Uterus (tissue), 4 donors: Measurements from ENCODE around the gene NPRL2. TPM values are rescaled to one million over a fixed set of nuclear protein-coding genes. Genes with fewer than 3 reads are reported as not detected.

ENCODE experiments used
- DNase-seq, 2 donors: peaks; one replicate each; pipeline ENCODE4 v3.0.0-alpha.2; 2019 to 2020
- H3K27ac ChIP-seq, 2 donors: fragments of 200-600 bp; sonication (generic); 1 replicate in 1 of 2; 2 replicates in 1 of 2; pipeline ENCODE4 v1.5.1; 2016 to 2018
- H3K27me3 ChIP-seq, 2 donors: fragments of 200-600 bp; sonication (generic); one replicate each; pipeline ENCODE4 v1.5.1; 2018 to 2019; ENCODE audit warnings: control low read depth in 1 of 2
- H3K36me3 ChIP-seq, 2 donors: fragments of 200-600 bp; sonication (generic); one replicate each; pipeline ENCODE4 v1.5.1; 2019; ENCODE audit warnings: control low read depth in 1 of 2
- H3K4me1 ChIP-seq, 2 donors: fragments of 200-600 bp; sonication (generic); one replicate each; pipeline ENCODE4 v1.5.1; 2018 to 2019; ENCODE audit warnings: control low read depth in 1 of 2
- H3K4me3 ChIP-seq, 2 donors: fragments of 200-600 bp; sonication (generic); 1 replicate in 1 of 2; 2 replicates in 1 of 2; pipeline ENCODE4 v1.5.1; 2018 to 2019; ENCODE audit warnings: mild to moderate bottlenecking in 1 of 2
- H3K9me3 ChIP-seq, 2 donors: fragments of 200-600 bp; sonication (generic); one replicate each; pipeline ENCODE4 v1.5.1; 2019; ENCODE audit warnings: control low read depth in 1 of 2
- CTCF ChIP-seq, 4 experiments: fragments of 200-600 bp in 2 of 4; fragments of 450-650 bp in 2 of 4; sonication (generic) in 2 of 4; IDR thresholded peaks; one replicate each; pipeline ENCODE4 v1.5.1; 2016 to 2019; ENCODE audit warnings: antibody characterized with exemption in 4 of 4, mild to moderate bottlenecking in 2 of 4, moderate library complexity in 1 of 4
- POLR2A ChIP-seq, 2 donors: fragments of 450-650 bp; IDR thresholded peaks; one replicate each; pipeline ENCODE4 v1.6.1; 2016; ENCODE audit warnings: antibody characterized with exemption in 2 of 2, mild to moderate bottlenecking in 1 of 2, moderate library complexity in 1 of 2
- intact Hi-C: fragments of 100-400 bp; cut with DNase I; formaldehyde crosslinking; loops from one replicate; pipeline ENCODE4 v1.15.1; 2023; ENCODE audit warnings: low total_unique reads
- total RNA-seq, 4 donors: library from RNA; depleted of rRNA in 3 of 4; stranded (reverse); fragments of >200 nt in 3 of 4; gene quantifications; one replicate each; pipeline versions ENCODE4 v1.1.0 to v1.2.4, GENCODE V29; 2014 to 2023
- donor health status: DM: yes; HTN: yes; CAD: no.

NPRL2 gene
- total RNA-seq, 4 donors from 2014 or later, result 11.8 to 26.2 (median 16.0) TPM

GRCh38 chr3:50327943-50328691 lies 22.5 kb downstream of the NPRL2 start, which contains the start of gene TUSC2:
TSS of gene TUSC2 (minus strand) at chr3:50328223. CDS start at chr3:50328099, 124 bp downstream.
- H3K4me1 ChIP-seq, result peaks cover 0 to 8% of the 10 kb centered on the region in 2 donors
- intact Hi-C loops, result no loop called here
- DNase-seq, result peak; percentile 96 to 97
- TF ChIP-seq POLR2A (IDR thresholded peaks at IDR 0.05), result peak; percentile 45 to 75
- peak in 1 of 4 experiments; percentile 5 for TF ChIP-seq CTCF (IDR thresholded peaks at IDR 0.05)
- no peaks in the 10 kb centered on the region for H3K36me3 ChIP-seq
- peak within 1 kb of the TSS; percentile 61 to 79 for H3K27ac ChIP-seq
- peak within 1 kb of the TSS; percentile 70 to 72 for H3K4me3 ChIP-seq
- no peaks in the 10 kb centered on the region for H3K27me3 ChIP-seq
- H3K9me3 ChIP-seq, result no peaks in the 10 kb centered on the region

DNA sequence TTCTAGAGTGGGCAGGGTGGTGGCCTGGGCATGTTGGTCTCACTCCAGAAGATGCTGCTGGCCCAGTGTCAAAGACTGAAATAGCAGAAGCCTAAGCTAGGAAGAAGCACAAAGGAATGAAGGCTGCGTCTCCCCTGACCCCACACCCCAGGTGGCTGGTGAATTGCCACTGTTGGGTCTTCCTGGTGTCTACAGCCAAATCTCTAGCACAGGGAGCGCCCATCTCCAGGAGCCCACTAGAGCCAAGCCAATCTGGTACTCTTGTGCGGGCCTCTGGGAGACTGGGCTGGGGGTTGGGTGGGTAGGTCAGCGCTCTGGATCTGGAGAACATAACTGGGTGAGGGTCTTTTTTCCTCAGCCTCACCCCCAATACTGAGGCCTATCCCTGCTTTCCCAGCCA lies 23.4 kb downstream of the NPRL2 start:
- H3K4me3 ChIP-seq, result peak overlapping the region; percentile 70 to 72
- no peak for TF ChIP-seq CTCF (IDR thresholded peaks at IDR 0.05)
- no peak for TF ChIP-seq POLR2A (IDR thresholded peaks at IDR 0.05)
- DNase-seq, result no peak
- H3K27me3 ChIP-seq, result no peaks in the 10 kb centered on the region
- H3K9me3 ChIP-seq, result no peaks in the 10 kb centered on the region
- intact Hi-C loops, result no loop called here
- peaks cover 0 to 13% of the 10 kb centered on the region in 2 donors for H3K4me1 ChIP-seq
- H3K36me3 ChIP-seq, result no peaks in the 10 kb centered on the region
- H3K27ac ChIP-seq, result peak overlapping the region in 1 of 2 donors; percentile 61

DNA sequence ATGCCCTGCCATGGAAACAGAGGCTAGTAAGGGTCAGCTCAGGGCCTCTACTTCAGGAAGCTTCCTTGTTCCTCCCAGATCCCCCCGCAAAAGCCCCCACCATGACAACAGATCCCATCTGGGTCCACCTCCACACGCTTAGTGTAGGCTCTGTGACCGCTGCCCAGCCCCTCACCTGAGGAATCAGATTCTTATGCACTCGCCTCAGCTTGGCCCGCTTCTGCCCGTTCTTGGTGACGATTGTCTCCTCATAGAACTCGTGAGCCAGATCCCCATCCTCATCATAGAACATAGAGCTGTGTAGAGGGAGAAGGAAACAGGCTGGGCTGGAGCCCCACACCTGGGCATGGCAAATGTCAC lies 24.4 kb downstream of the NPRL2 start:
- Histone ChIP-seq H3K4me1 (peaks cover 0 to 13% of the 10 kb centered on the region in 2 donors), H3K27ac (peak overlapping the region in 1 of 2 donors; percentile 95)
- intact Hi-C loops, result no loop called here

GRCh38 chr3:50325497-50326181 lies 24.9 kb downstream of the NPRL2 start:
- Histone ChIP-seq H3K9me3 (no peaks in the 10 kb centered on the region), H3K27me3 (no peaks in the 10 kb centered on the region), H3K4me1 (peaks cover 0 to 13% of the 10 kb centered on the region in 2 donors), H3K27ac (peak overlapping the region; percentile 95 to 96), H3K4me3 (no peak overlapping the region), H3K36me3 (no peaks in the 10 kb centered on the region)
- intact Hi-C loops, result no loop called here
- no peak for DNase-seq
- TF ChIP-seq POLR2A (IDR thresholded peaks at IDR 0.05), result no peak
- no peak for TF ChIP-seq CTCF (IDR thresholded peaks at IDR 0.05)

More for the DNA sequence above, 24.4 kb downstream of the NPRL2 start:
- no peak for TF ChIP-seq CTCF (IDR thresholded peaks at IDR 0.05)
- TF ChIP-seq POLR2A (IDR thresholded peaks at IDR 0.05), result no peak
- DNase-seq, result peak in 1 of 2 donors; percentile 19
- Histone ChIP-seq H3K36me3 (no peaks in the 10 kb centered on the region), H3K9me3 (no peaks in the 10 kb centered on the region), H3K4me3 (no peak overlapping the region), H3K27me3 (no peaks in the 10 kb centered on the region)

DNA sequence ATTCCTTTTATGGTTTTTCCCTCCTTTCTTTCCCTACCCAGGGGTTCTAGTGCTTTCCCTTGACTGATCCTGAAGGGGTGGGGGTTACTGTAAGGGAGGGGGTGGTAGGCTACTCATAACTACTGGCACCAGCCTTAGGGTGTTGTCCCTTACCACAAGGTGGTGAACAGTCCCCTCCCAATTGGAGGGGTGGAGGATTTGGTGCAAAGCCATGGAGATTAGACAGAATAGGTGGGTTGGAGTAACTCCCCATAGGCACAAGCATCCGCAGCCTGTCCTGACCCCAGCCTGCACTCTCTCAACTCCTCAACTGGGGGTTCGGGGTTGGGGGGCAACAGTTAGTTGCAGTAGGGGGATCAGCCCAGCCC lies 25.5 kb downstream of the NPRL2 start:
- H3K4me1 ChIP-seq, result peaks cover 0 to 16% of the 10 kb centered on the region in 2 donors

More for the DNA sequence above, 25.5 kb downstream of the NPRL2 start:
- H3K9me3 ChIP-seq, result no peaks in the 10 kb centered on the region
- no peak overlapping the region for H3K4me3 ChIP-seq
- intact Hi-C loops, result no loop called here
- H3K27ac ChIP-seq, result peak overlapping the region; percentile 95 to 96
- H3K27me3 ChIP-seq, result no peaks in the 10 kb centered on the region
- DNase-seq, result no peak
- H3K36me3 ChIP-seq, result no peaks in the 10 kb centered on the region
- TF ChIP-seq POLR2A (IDR thresholded peaks at IDR 0.05) (no peak), CTCF (IDR thresholded peaks at IDR 0.05) (no peak)
